ENCODE measurements around the gene ITPR3. TPM values are rescaled to one million over a fixed set of nuclear protein-coding genes. Genes with fewer than 3 reads are reported as not detected.

Gene ITPR3
- total and polyA plus RNA-seq, 7 donors: 7.7 to 75.3 (median 10.2) TPM

DNA sequence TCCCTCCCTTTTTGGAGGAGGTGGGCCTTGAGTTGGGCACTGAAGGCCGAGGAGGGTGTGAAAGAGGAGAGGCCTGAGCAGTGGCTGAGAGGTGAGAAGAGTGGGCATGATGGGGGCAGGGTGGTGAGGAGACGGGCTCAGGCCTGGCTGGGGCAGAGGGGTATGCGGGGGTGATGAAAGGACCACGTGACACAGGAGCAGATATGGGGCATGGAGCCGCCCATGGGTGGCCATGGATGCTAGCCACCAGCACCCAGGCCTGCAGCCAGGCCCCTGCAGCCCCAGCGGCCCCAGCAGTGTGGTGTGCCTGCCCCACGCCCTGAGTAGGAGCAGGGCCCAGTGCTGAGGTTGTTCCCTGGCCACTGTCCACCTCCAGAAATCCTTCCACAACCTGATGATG, 63.9 kb downstream of the ITPR3 start:
- no peak for DNase-seq
- H3K9me3 ChIP-seq: no peaks in the 10 kb centered on the region
- H3K36me3 ChIP-seq: peaks cover 0 to 14% (median 1%) of the 10 kb centered on the region in 4 donors
- H3K4me3 ChIP-seq: no peak overlapping the region
- WGBS, 2 donors: 95 to 97% methylated on average over 7 of the region's 7 CpGs
- TF ChIP-seq POLR2AphosphoS5 (IDR thresholded peaks at IDR 0.05): no peak
- TF ChIP-seq EP300 (IDR thresholded peaks at IDR 0.05): no peak
- TF ChIP-seq POLR2A (IDR thresholded peaks at IDR 0.05): no peak
- TF ChIP-seq, protein P1, sequence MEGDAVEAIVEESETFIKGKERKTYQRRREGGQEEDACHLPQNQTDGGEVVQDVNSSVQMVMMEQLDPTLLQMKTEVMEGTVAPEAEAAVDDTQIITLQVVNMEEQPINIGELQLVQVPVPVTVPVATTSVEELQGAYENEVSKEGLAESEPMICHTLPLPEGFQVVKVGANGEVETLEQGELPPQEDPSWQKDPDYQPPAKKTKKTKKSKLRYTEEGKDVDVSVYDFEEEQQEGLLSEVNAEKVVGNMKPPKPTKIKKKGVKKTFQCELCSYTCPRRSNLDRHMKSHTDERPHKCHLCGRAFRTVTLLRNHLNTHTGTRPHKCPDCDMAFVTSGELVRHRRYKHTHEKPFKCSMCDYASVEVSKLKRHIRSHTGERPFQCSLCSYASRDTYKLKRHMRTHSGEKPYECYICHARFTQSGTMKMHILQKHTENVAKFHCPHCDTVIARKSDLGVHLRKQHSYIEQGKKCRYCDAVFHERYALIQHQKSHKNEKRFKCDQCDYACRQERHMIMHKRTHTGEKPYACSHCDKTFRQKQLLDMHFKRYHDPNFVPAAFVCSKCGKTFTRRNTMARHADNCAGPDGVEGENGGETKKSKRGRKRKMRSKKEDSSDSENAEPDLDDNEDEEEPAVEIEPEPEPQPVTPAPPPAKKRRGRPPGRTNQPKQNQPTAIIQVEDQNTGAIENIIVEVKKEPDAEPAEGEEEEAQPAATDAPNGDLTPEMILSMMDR (IDR thresholded peaks at IDR 0.05): no peak
- H3K27ac ChIP-seq: no peak overlapping the region
- no peaks in the 10 kb centered on the region for H3K27me3 ChIP-seq
- H3K4me1 ChIP-seq: no peaks in the 10 kb centered on the region
- intact Hi-C loops (cut with DNase I): no loop called here

DNA sequence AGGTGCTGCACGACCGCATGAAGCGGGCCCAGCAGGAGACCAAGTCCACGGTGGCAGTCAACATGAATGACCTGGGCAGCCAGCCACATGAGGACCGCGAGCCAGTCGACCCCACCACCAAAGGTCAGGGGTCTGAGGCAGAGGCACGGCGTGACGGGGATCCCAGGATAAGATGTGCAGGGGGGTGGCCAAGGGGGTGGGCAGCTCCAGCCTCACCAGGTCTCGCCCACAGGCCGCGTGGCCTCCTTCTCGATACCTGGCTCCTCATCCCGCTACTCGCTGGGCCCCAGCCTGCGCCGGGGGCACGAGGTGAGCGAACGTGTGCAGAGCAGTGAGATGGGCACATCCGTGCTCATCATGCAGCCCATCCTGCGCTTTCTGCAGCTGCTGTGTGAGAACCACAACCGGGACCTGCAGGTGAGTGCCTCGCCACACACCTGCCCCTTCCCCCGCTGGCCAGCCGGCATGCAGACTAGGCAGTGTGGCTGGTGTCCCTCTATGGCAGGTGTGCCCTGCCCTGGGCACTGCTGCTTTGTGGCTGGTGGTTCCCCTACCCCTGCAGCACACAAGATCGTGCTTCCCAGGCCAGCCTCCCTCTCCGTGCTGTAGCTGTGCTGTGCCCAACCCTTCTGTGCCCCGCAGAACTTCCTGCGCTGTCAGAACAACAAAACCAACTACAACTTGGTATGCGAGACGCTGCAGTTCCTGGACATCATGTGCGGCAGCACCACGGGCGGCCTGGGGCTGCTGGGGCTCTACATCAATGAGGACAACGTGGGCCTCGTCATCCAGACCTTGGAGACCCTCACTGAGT, 64.5 kb downstream of the ITPR3 start:
- Histone ChIP-seq H3K27me3 (no peaks in the 10 kb centered on the region), H3K9me3 (no peaks in the 10 kb centered on the region), H3K4me1 (no peaks in the 10 kb centered on the region), H3K27ac (no peak overlapping the region), H3K4me3 (no peak overlapping the region), H3K36me3 (peaks cover 0 to 16% (median 2%) of the 10 kb centered on the region in 4 donors)
- 93 to 95% methylated on average over 38 of the region's 38 CpGs for WGBS, 2 donors
- no peak for DNase-seq
- intact Hi-C loops (cut with DNase I): no loop called here
- TF ChIP-seq EP300 (IDR thresholded peaks at IDR 0.05) (no peak), POLR2AphosphoS5 (IDR thresholded peaks at IDR 0.05) (no peak), POLR2A (IDR thresholded peaks at IDR 0.05) (no peak)
- TF ChIP-seq, protein P1 (IDR thresholded peaks at IDR 0.05): no peak

DNA sequence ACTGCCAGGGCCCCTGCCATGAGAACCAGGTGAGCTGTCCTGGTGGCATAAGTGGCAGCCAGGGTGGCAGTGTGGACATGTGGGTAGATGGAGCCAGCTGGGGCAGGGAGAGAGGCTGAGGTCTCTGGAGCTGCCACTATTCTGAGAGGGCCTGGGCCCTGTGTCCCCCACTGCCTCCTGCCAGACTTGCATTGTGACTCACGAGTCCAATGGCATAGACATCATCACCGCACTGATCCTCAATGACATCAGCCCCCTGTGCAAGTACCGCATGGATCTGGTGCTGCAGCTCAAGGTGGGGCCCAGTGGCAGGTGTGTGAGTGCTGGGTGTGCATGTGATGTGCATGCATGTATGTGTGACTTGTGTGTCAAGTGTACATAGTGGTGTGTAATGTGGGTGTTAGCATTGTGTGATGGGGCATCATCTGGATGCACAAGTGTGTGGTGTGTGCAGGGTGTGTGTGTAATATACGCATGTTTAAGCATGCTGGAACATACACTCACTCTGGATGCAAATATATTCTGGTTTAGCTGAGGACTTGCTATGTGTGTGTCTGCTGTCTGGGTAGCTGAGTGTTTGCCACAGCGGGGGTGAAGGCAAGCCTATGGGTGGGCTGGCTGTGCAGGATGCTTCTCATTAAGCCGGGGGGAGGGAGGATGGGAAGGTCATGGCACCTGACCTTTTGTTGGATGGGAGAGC, 65.3 kb downstream of the ITPR3 start:
- DNase-seq: no peak
- intact Hi-C loops (cut with DNase I): no loop called here
- Histone ChIP-seq H3K9me3 (no peaks in the 10 kb centered on the region), H3K4me3 (no peak overlapping the region), H3K27ac (no peak overlapping the region), H3K4me1 (no peaks in the 10 kb centered on the region), H3K36me3 (peaks cover 0 to 24% (median 4%) of the 10 kb centered on the region in 4 donors), H3K27me3 (no peaks in the 10 kb centered on the region)
- TF ChIP-seq POLR2A (IDR thresholded peaks at IDR 0.05): no peak
- TF ChIP-seq POLR2AphosphoS5 (IDR thresholded peaks at IDR 0.05): no peak
- no peak for TF ChIP-seq EP300 (IDR thresholded peaks at IDR 0.05)
- TF ChIP-seq, protein P1 (IDR thresholded peaks at IDR 0.05): no peak
- 78 to 93% methylated on average over 6 of the region's 6 CpGs for WGBS, 2 donors

DNA sequence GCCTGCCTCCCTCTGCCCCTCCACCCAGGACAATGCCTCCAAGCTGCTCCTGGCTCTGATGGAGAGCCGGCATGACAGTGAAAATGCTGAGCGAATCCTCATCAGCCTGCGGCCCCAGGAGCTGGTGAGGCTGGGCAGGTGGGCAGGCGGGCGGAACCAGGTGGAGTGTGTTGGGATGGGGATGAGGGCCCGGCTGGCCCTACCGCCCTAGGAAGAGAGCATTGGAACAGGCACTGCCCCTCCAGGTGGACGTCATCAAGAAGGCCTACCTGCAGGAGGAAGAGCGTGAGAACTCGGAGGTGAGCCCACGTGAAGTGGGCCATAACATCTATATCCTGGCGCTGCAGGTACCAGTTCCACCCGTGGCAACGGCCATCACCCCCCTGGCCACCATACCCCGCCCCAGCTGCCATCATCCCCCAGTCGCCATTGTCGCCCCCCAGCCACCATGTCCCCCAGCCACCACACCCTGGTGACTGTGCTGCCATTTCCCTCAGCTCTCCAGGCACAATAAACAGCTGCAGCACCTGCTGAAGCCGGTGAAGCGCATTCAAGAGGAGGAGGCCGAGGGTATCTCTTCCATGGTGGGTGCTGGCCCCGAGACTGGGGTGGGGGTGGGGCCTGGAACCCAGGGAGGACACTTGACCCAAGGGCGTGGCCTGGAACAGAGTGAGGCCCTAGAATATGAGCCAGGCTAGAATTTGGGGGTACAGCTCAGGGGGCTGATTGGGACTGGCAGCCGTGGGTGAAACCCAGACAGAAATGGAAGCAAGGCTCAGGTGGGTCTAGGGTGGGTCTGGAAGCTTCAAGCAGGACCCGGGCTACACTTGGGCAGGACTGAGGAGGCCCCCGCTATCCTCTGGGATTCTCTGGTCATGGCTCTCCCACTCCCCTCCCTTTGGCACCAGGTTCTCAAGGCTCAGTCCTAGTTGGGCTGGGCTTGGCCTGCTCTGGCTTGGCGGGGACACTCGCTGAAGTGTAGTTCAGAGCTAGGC, 66.2 kb downstream of the ITPR3 start:
- no peaks in the 10 kb centered on the region for H3K27me3 ChIP-seq
- H3K36me3 ChIP-seq: peaks cover 0 to 28% (median 4%) of the 10 kb centered on the region in 4 donors
- intact Hi-C loops (cut with DNase I): no loop called here
- DNase-seq: no peak
- no peaks in the 10 kb centered on the region for H3K9me3 ChIP-seq
- H3K27ac ChIP-seq: no peak overlapping the region
- 92 to 93% methylated on average over 27 of the region's 27 CpGs for WGBS, 2 donors
- TF ChIP-seq, protein P1 (IDR thresholded peaks at IDR 0.05): no peak
- TF ChIP-seq POLR2AphosphoS5 (IDR thresholded peaks at IDR 0.05): no peak
- no peak for TF ChIP-seq POLR2A (IDR thresholded peaks at IDR 0.05)
- no peak for TF ChIP-seq EP300 (IDR thresholded peaks at IDR 0.05)
- no peaks in the 10 kb centered on the region for H3K4me1 ChIP-seq
- no peak overlapping the region for H3K4me3 ChIP-seq

Measured in sigmoid colon (tissue), 7 donors.